Activated CD4-positive, alpha-beta T cell treated with anti-CD3 and anti-CD28 coated beads, Interleukin-2, amount 10 ng/mL, durations not matched to agents 24 days and 14 days (primary cell): Measurements from ENCODE around the gene PPP4C. TPM values are rescaled to one million over a fixed set of nuclear protein-coding genes. Genes with fewer than 3 reads are reported as not detected.

Experiments used
- DNase-seq: peaks from one replicate; pipeline ENCODE4 v3.0.0; 2022
- H3K27ac Mint-ChIP-seq: one replicate; pipeline ENCODE4 v1.8.0; 2022; ENCODE audit warnings: mild to moderate bottlenecking, mixed read lengths
- H3K27me3 Mint-ChIP-seq: one replicate; pipeline ENCODE4 v1.8.0; 2022; ENCODE audit warnings: mixed read lengths
- H3K36me3 Mint-ChIP-seq: one replicate; pipeline ENCODE4 v1.8.0; 2022; ENCODE audit warnings: low read depth, mild to moderate bottlenecking, mixed read lengths
- H3K4me1 Mint-ChIP-seq: one replicate; pipeline ENCODE4 v1.8.0; 2021; ENCODE audit warnings: mixed read lengths
- H3K4me3 Mint-ChIP-seq: one replicate; pipeline ENCODE4 v1.8.0; 2022; ENCODE audit warnings: mild to moderate bottlenecking, moderate library complexity, mixed read lengths
- H3K9me3 Mint-ChIP-seq: one replicate; pipeline ENCODE4 v1.8.0; 2021; ENCODE audit warnings: mixed read lengths
- intact Hi-C: fragments of 100-400 bp; cut with micrococcal nuclease; formaldehyde crosslinking; loops from one replicate; pipeline ENCODE4 v1.15.1; 2023
- total RNA-seq: library from RNA; stranded (reverse); gene quantifications from 2 replicates; pipeline ENCODE4 v1.2.3, GENCODE V29; 2022

The PPP4C gene
- total RNA-seq, 1 donor from 2014 or later, result 144 TPM

DNA sequence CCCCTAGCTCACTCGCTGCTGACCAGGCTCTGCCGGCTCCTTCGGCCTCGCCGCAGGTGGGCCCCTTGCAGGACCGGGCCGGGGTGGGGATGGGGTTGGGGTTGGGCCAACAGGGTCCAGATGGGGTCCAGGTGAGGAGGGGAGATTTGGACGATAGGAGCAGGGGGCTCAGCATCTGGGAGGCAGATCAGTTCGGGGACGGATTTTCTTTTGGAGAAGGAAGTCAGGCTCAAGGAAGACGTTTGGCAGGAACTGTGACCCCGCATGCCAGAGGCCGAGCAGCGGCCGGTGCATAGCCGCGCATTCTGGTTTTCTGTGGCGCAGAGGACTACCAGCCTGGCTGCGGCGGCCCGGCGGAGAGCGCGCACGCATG, 11.1 kb upstream of the PPP4C start:
- Mint-ChIP-seq H3K9me3 (no peaks in the 10 kb centered on the region), H3K27ac (peak overlapping the region; percentile 99), H3K4me1 (peaks cover 31% of the 10 kb centered on the region), H3K4me3 (peak overlapping the region; percentile 92), H3K27me3 (no peaks in the 10 kb centered on the region), H3K36me3 (peaks cover 50% of the 10 kb centered on the region)
- intact Hi-C loops, result loop anchor here (1.0 to 2.0 kb wide), 4 partner anchors 11 to 68 kb away; partner anchors contain the start of genes INO80E and PPP4C
- no peak for DNase-seq

DNA sequence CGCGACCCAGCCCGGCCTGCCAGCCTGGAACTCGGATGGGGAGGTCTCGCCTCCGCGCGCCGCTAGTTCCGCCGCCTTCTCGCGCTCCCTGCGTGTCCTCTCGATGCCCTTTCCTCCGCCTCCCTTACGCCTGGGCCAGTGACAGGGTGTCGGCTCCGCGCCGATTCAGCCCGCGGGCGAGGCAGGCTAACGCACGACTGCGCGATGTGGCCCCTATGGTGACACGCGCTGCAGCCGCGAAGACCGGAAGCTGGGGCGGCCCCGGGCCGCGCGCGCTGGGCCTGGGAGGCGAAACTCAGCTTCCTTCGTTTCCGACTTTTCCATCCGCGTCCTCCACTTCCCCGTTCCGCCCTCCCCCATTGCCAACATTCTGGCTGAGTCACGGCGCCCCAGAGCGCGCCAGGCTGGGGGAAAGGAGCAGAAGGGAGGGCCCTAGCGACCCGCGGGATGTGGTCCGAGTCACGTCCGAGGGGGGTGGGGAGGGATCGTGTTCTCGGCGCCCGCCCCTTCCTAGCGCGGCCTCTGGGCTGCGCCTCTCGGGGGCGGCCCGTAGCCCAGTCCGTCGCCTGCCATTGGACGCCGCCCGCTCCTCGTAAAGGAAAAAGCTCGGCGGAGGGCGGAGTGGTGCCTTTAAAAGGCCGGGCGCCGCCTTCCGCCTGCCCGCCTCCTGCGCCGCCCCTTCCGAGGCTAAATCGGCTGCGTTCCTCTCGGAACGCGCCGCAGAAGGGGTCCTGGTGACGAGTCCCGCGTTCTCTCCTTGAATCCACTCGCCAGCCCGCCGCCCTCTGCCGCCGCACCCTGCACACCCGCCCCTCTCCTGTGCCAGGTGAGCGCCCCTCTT, 10.5 kb upstream of the PPP4C start, which contains the start of gene ALDOA:
Gene ALDOA (plus strand): TSS at position 659 of the 841 bp plus-strand sequence. CDS start 1,138 bp downstream, outside the sequence.
- Mint-ChIP-seq H3K36me3 (peaks cover 54% of the 10 kb centered on the region), H3K27ac (peak within 1 kb of the TSS; percentile 99), H3K4me1 (peaks cover 35% of the 10 kb centered on the region), H3K9me3 (no peaks in the 10 kb centered on the region), H3K4me3 (peak within 1 kb of the TSS; percentile 92), H3K27me3 (no peaks in the 10 kb centered on the region)
- peak; percentile 99 for DNase-seq
- intact Hi-C loops, result loop anchor here (1.0 to 2.0 kb wide), 3 partner anchors 10 to 69 kb away; partner anchors contain the start of genes INO80E and PPP4C

- Mint-ChIP-seq H3K4me3 (peak overlapping the region; percentile 92), H3K36me3 (peaks cover 59% of the 10 kb centered on the region), H3K9me3 (no peaks in the 10 kb centered on the region), H3K27me3 (no peaks in the 10 kb centered on the region), H3K4me1 (peaks cover 37% of the 10 kb centered on the region), H3K27ac (peak overlapping the region; percentile 99)
- no peak for DNase-seq
- intact Hi-C loops, result loop anchor here (1.0 to 2.0 kb wide), 3 partner anchors 9 to 69 kb away; partner anchors contain the start of genes INO80E and PPP4C
Observed at GRCh38 chr16:30065943-30066760, 9.6 kb upstream of the PPP4C start.

DNA sequence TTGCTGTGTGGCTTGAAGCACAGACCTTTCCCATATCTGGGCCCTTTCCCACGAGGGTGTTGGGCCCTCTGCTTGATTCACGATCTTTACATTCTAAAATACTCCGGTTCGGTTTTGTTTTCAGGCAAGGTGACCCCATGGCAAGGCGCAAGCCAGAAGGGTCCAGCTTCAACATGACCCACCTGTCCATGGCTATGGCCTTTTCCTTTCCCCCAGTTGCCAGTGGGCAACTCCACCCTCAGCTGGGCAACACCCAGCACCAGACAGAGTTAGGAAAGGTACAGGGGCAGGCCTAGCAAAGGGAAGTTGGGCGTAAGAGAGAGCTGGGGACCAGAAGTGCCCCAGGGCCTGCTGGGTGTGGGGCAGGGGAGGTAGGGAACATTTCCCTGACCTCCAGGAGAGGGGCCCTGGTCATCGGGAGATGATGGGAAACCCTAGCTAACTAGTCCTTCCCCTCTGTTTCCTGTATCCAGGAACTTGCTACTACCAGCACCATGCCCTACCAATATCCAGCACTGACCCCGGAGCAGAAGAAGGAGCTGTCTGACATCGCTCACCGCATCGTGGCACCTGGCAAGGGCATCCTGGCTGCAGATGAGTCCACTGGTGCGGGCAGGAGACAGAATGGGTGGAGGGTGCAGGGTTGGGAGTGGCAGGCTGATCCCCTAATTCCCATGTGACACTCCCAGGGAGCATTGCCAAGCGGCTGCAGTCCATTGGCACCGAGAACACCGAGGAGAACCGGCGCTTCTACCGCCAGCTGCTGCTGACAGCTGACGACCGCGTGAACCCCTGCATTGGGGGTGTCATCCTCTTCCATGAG, 8.8 kb upstream of the PPP4C start:
- no peak for DNase-seq
- Mint-ChIP-seq H3K36me3 (peaks cover 68% of the 10 kb centered on the region), H3K4me1 (peaks cover 38% of the 10 kb centered on the region), H3K27ac (peak overlapping the region; percentile 99), H3K4me3 (peak overlapping the region; percentile 92), H3K9me3 (no peaks in the 10 kb centered on the region), H3K27me3 (no peaks in the 10 kb centered on the region)
- intact Hi-C loops, result no loop called here

DNA sequence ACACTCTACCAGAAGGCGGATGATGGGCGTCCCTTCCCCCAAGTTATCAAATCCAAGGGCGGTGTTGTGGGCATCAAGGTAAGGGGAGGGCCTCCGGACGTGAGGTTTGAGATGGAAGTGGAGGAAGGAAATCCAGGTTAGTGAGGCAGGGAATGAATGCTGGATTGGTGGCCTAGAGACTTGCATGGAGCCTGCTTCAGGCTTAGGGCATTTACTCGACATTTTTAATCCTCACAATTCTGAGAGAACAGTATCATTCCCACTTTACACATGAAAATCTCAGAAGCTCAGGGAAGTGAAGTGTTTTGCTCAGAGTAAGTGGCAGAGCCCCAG, 8.2 kb upstream of the PPP4C start:
- DNase-seq, result no peak
- Mint-ChIP-seq H3K36me3 (peaks cover 71% of the 10 kb centered on the region), H3K9me3 (no peaks in the 10 kb centered on the region), H3K4me3 (peak overlapping the region; percentile 92), H3K27ac (peak overlapping the region; percentile 99), H3K27me3 (no peaks in the 10 kb centered on the region), H3K4me1 (peaks cover 41% of the 10 kb centered on the region)
- intact Hi-C loops, result no loop called here

DNA sequence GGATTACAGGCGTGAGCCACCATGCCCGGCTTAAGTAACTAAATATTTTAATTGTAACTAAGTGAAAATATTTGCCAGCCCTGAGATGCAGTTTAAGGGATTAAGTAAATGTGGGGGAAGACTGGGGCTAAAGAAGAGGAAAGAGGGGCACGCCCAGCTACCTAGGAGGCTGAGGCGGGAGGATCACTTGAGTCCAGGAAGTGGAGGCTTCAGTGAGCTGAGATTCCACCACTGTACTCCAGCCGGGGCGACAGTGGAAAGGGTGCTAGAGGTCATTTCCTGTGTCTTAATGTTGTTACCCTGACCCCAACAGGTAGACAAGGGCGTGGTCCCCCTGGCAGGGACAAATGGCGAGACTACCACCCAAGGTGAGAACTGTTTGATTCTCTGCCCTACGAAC, 7.5 kb upstream of the PPP4C start:
- intact Hi-C loops, result no loop called here
- Mint-ChIP-seq H3K9me3 (no peaks in the 10 kb centered on the region), H3K27ac (peak overlapping the region; percentile 75), H3K36me3 (peaks cover 73% of the 10 kb centered on the region), H3K27me3 (no peaks in the 10 kb centered on the region), H3K4me3 (peak overlapping the region; percentile 70), H3K4me1 (peaks cover 41% of the 10 kb centered on the region)
- DNase-seq, result no peak

GRCh38 chr16:30068750-30069610, 6.8 kb upstream of the PPP4C start:
- peak overlapping the region; percentile 75 for H3K27ac Mint-ChIP-seq

GRCh38 chr16:30069611-30070462, 6.0 kb upstream of the PPP4C start:
- Mint-ChIP-seq H3K27ac (peak overlapping the region; percentile 75), H3K4me1 (peaks cover 39% of the 10 kb centered on the region), H3K36me3 (peaks cover 72% of the 10 kb centered on the region), H3K4me3 (peak overlapping the region; percentile 35), H3K27me3 (no peaks in the 10 kb centered on the region), H3K9me3 (no peaks in the 10 kb centered on the region)
- intact Hi-C loops, result no loop called here
- DNase-seq, result no peak

More at GRCh38 chr16:30068750-30069610, 6.8 kb upstream of the PPP4C start:
- Mint-ChIP-seq H3K4me1 (peaks cover 38% of the 10 kb centered on the region), H3K9me3 (no peaks in the 10 kb centered on the region), H3K4me3 (peak overlapping the region; percentile 70), H3K36me3 (peaks cover 76% of the 10 kb centered on the region), H3K27me3 (no peaks in the 10 kb centered on the region)
- DNase-seq, result peak; percentile 87
- intact Hi-C loops, result no loop called here

- Mint-ChIP-seq H3K27me3 (no peaks in the 10 kb centered on the region), H3K4me1 (peaks cover 42% of the 10 kb centered on the region), H3K36me3 (peaks cover 67% of the 10 kb centered on the region), H3K27ac (peak overlapping the region; percentile 17), H3K9me3 (no peaks in the 10 kb centered on the region), H3K4me3 (peak overlapping the region; percentile 35)
- no peak for DNase-seq
- intact Hi-C loops, result no loop called here
Observed at GRCh38 chr16:30070490-30070889, 5.3 kb upstream of the PPP4C start.

DNA sequence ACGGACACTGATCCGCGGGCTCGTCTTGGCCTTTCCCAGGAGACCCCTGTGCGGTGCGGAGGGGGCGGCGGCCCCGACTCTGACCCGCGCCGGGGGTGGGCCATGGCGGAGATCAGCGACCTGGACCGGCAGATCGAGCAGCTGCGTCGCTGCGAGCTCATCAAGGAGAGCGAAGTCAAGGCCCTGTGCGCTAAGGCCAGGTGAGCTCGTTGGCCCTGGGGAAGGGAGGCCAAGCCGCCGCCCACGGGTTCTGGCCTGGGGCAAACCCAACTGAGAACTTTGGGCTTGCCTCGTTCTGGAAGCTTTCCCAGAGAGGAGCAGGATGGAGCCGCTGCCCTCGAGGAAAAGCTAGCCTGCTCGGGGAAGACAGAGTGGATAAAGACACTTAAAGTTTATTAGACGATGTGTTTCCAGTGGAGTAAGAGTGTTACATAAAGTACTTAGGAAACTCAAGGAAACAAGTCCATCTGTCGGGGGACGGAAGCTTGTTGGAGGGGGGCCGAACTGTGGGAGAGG, 540 bp downstream of the PPP4C start:
- Mint-ChIP-seq H3K4me1 (peaks cover 28% of the 10 kb centered on the region), H3K4me3 (peak overlapping the region; percentile 91), H3K9me3 (no peaks in the 10 kb centered on the region), H3K36me3 (peaks cover 55% of the 10 kb centered on the region), H3K27ac (peak overlapping the region; percentile 77), H3K27me3 (no peaks in the 10 kb centered on the region)
- intact Hi-C loops, result no loop called here
- peak; percentile 76 for DNase-seq

GRCh38 chr16:30077656-30078055, 1.9 kb downstream of the PPP4C start:
- Mint-ChIP-seq H3K27me3 (no peaks in the 10 kb centered on the region), H3K36me3 (peaks cover 54% of the 10 kb centered on the region), H3K27ac (peak overlapping the region; percentile 25), H3K4me3 (peak overlapping the region; percentile 91), H3K4me1 (peaks cover 24% of the 10 kb centered on the region), H3K9me3 (no peaks in the 10 kb centered on the region)
- DNase-seq, result no peak
- intact Hi-C loops, result no loop called here

- Mint-ChIP-seq H3K36me3 (peaks cover 60% of the 10 kb centered on the region), H3K27ac (no peak overlapping the region), H3K27me3 (no peaks in the 10 kb centered on the region), H3K9me3 (no peaks in the 10 kb centered on the region), H3K4me3 (no peak overlapping the region), H3K4me1 (peaks cover 26% of the 10 kb centered on the region)
- intact Hi-C loops, result no loop called here
- no peak for DNase-seq
Observed at GRCh38 chr16:30078744-30079143, 3.0 kb downstream of the PPP4C start.
